OCI-LY7 (cell line): Measurements from ENCODE around the gene C9orf40. TPM values are rescaled to one million over a fixed set of nuclear protein-coding genes. Genes with fewer than 3 reads are reported as not detected.

ENCODE experiments used
- BruUV-seq: library from RNA; stranded (reverse); fragments of 400-500 nt; replicated peaks from 2 replicates; lab custom pipeline; 2021; lab: Mats Ljungman, UMichigan
- CTCF ChIA-PET: fragments of 300-600 bp; sonication (Branson Sonifier 250); formaldehyde crosslinking; loops from one replicate; lab custom pipeline; 2022; ENCODE audit warnings: antibody characterized with exemption; ENCODE audit not compliant: unreplicated experiment; lab: Charles Lee
- POLR2A ChIA-PET: fragments of 300-600 bp; sonication (Branson Sonifier 250); formaldehyde crosslinking; loops from one replicate; lab custom pipeline; 2022; ENCODE audit warnings: antibody characterized with exemption; lab: Charles Lee
- DNase-seq: peaks from one replicate; pipeline ENCODE4 v3.0.0-alpha.2; 2015; ENCODE audit warnings: low spot score
- H2AFZ ChIP-seq: fragments of 200-600 bp; sonication (generic), shearing (Covaris generic); 2 replicates; pipeline ENCODE4 v1.6.1; 2014; ENCODE audit warnings: mild to moderate bottlenecking, antibody characterized with exemption, low read length, moderate library complexity
- H3K27ac ChIP-seq: fragments of 200-600 bp; sonication (generic); 2 replicates; pipeline ENCODE4 v1.5.1; 2014; ENCODE audit warnings: mixed run types, low read depth, mild to moderate bottlenecking, moderate library complexity, low read length, inconsistent platforms; ENCODE audit not compliant: poor library complexity, severe bottlenecking
- H3K36me3 ChIP-seq: fragments of 200-600 bp; sonication (generic); 2 replicates; pipeline ENCODE4 v1.6.1; 2014; ENCODE audit warnings: mild to moderate bottlenecking, antibody characterized with exemption, low read length, moderate library complexity, mixed read lengths; ENCODE audit not compliant: insufficient read depth
- H3K4me1 ChIP-seq: fragments of 200-600 bp; sonication (generic); 2 replicates; pipeline ENCODE4 v1.5.1; 2014; ENCODE audit warnings: mild to moderate bottlenecking, low read length; ENCODE audit not compliant: insufficient read depth, poor library complexity, severe bottlenecking
- H3K4me2 ChIP-seq: fragments of 200-600 bp; sonication (generic); 2 replicates; pipeline ENCODE4 v1.6.1; 2014; ENCODE audit warnings: mild to moderate bottlenecking, low read length
- H3K4me3 ChIP-seq: fragments of 200-600 bp; sonication (generic); 2 replicates; pipeline ENCODE4 v1.5.1; 2014; ENCODE audit warnings: mild to moderate bottlenecking, low read depth, low read length; ENCODE audit not compliant: poor library complexity, severe bottlenecking
- H3K79me2 ChIP-seq: fragments of 200-600 bp; sonication (generic); 2 replicates; pipeline ENCODE4 v1.6.1; 2016; ENCODE audit warnings: low read depth, mild to moderate bottlenecking, low read length, moderate library complexity, mixed read lengths; ENCODE audit not compliant: insufficient read depth
- H3K9me2 ChIP-seq: fragments of 200-600 bp; sonication (generic); 2 replicates; pipeline ENCODE4 v1.6.1; 2016; ENCODE audit warnings: mild to moderate bottlenecking, low read length, mixed read lengths; ENCODE audit not compliant: insufficient read depth
- H3K9me3 ChIP-seq: fragments of 200-600 bp; sonication (generic); 2 replicates; pipeline ENCODE4 v1.6.1; 2014; ENCODE audit warnings: mild to moderate bottlenecking, mixed run types, low read length, mixed read lengths
- H4K20me1 ChIP-seq: fragments of 200-600 bp; sonication (generic); 2 replicates; pipeline ENCODE4 v1.6.1; 2014; ENCODE audit warnings: mild to moderate bottlenecking, antibody characterized with exemption, low read length, moderate library complexity, mixed read lengths; ENCODE audit not compliant: insufficient read depth
- EZH2phosphoT487 ChIP-seq: fragments of 200-600 bp; sonication (generic); IDR thresholded peaks from 2 replicates; pipeline ENCODE4 v1.6.1; 2018; ENCODE audit warnings: low read depth, borderline replicate concordance, mild to moderate bottlenecking, mixed run types, antibody characterized with exemption, low read length, moderate library complexity, mixed read lengths
- intact Hi-C: fragments of 100-400 bp; cut with micrococcal nuclease; formaldehyde crosslinking; loops from one replicate; pipeline ENCODE4 v1.10.0; 2022; ENCODE audit not compliant: unreplicated experiment
- total RNA-seq, 2 experiments: library from RNA; depleted of rRNA in 1 of 2; stranded (reverse); fragments of >200 nt in 1 of 2; shearing (Covaris generic) in 1 of 2; gene quantifications; 2 replicates each; pipeline ENCODE4 v1.2.3, GENCODE V29; 2014 to 2022
- TF ChIP-seq, protein P1 (sequence below): fragments of 200-600 bp; sonication (generic); conservative IDR thresholded peaks from 2 replicates; pipeline ENCODE4 v1.5.1; 2014; ENCODE audit warnings: mild to moderate bottlenecking, antibody characterized with exemption, low read length, moderate library complexity, mixed read lengths

C9orf40 gene
- total RNA-seq, 2 experiments from 2014 or later, result 19.8 to 41.3 TPM

- Histone ChIP-seq H3K27ac (no peak overlapping the region), H3K9me2 (no peaks in the 10 kb centered on the region), H3K4me3 (no peak overlapping the region), H3K79me2 (no peaks in the 10 kb centered on the region), H3K4me1 (no peaks in the 10 kb centered on the region), H3K9me3 (no peaks in the 10 kb centered on the region), H4K20me1 (no peaks in the 10 kb centered on the region), H2AFZ (no peak overlapping the region), H3K36me3 (no peaks in the 10 kb centered on the region), H3K4me2 (no peak overlapping the region)
- TF ChIP-seq, protein P1, sequence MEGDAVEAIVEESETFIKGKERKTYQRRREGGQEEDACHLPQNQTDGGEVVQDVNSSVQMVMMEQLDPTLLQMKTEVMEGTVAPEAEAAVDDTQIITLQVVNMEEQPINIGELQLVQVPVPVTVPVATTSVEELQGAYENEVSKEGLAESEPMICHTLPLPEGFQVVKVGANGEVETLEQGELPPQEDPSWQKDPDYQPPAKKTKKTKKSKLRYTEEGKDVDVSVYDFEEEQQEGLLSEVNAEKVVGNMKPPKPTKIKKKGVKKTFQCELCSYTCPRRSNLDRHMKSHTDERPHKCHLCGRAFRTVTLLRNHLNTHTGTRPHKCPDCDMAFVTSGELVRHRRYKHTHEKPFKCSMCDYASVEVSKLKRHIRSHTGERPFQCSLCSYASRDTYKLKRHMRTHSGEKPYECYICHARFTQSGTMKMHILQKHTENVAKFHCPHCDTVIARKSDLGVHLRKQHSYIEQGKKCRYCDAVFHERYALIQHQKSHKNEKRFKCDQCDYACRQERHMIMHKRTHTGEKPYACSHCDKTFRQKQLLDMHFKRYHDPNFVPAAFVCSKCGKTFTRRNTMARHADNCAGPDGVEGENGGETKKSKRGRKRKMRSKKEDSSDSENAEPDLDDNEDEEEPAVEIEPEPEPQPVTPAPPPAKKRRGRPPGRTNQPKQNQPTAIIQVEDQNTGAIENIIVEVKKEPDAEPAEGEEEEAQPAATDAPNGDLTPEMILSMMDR, result no peak
- TF ChIP-seq EZH2phosphoT487, result no peak
- DNase-seq, result no peak
- ChIA-PET POLR2A (no interaction called here), CTCF (no interaction called here)
- intact Hi-C loops, result no loop called here
- BruUV-seq, result no TSS peak
Measured at GRCh38 chr9:74920944-74921626, 31.6 kb downstream of the C9orf40 start.

DNA sequence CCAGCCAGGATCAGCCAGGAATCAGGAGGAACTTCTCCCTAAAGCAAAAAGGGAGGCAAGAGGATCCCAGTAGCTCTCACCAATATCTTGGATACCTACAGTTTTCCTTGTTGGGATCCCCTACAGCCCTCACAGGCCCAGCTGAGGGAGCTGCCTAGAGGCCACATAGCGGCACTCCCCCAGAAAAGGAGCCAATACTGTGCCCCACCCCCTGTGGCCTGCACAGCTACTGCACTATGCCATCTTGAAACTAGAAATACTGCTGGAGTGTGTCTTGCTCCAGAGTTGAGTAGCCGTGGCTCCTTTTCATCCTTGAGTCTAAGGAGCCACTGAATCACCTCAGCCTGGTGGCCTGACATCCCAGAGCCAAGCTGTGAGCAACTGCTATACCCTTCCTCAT, 42.7 kb downstream of the C9orf40 start:
- Histone ChIP-seq H3K4me1 (no peaks in the 10 kb centered on the region), H3K36me3 (no peaks in the 10 kb centered on the region), H3K79me2 (no peaks in the 10 kb centered on the region), H3K4me2 (no peak overlapping the region), H3K9me2 (no peaks in the 10 kb centered on the region), H3K4me3 (no peak overlapping the region), H4K20me1 (no peaks in the 10 kb centered on the region), H2AFZ (no peak overlapping the region), H3K27ac (no peak overlapping the region), H3K9me3 (no peaks in the 10 kb centered on the region)
- CTCF ChIA-PET, result no interaction called here
- no TSS peak for BruUV-seq
- intact Hi-C loops, result no loop called here
- no peak for TF ChIP-seq EZH2phosphoT487
- TF ChIP-seq, protein P1, result no peak
- no peak for DNase-seq
- POLR2A ChIA-PET, result no interaction called here

DNA sequence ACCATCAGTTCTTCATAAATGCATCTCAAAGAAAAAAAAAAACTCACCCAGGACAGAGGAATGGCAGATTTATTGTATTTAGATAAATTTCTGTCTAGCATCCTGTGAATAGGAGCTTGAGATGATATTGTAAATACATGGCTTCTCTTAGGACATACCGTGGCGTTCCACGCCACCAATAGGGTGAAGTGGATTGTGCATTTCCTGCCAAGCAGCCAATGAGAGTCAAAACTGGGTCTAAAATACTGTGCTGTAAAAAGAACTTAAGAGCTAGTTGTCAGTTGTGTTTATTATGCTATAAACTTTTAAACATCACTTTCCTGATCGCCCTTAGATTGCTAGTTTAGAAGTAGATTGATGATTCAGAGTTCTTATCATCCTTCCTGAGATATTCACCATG, 44.0 kb downstream of the C9orf40 start:
- Histone ChIP-seq H3K4me1 (no peaks in the 10 kb centered on the region), H3K27ac (no peak overlapping the region), H3K36me3 (no peaks in the 10 kb centered on the region), H3K9me3 (no peaks in the 10 kb centered on the region), H3K9me2 (no peaks in the 10 kb centered on the region), H4K20me1 (no peaks in the 10 kb centered on the region), H3K4me3 (no peak overlapping the region), H3K79me2 (no peaks in the 10 kb centered on the region), H2AFZ (no peak overlapping the region), H3K4me2 (no peak overlapping the region)
- ChIA-PET CTCF (no interaction called here), POLR2A (interaction anchor here (0.5 to 1.2 kb wide), 2 partner anchors 31 to 33 kb away, joined by 4 to 5 read pairs; no protein-coding TSS in a partner anchor)
- TF ChIP-seq EZH2phosphoT487, result no peak
- TF ChIP-seq, protein P1, result no peak
- DNase-seq, result no peak
- no TSS peak for BruUV-seq
- intact Hi-C loops, result no loop called here
